B cell (primary cell): Measurements from ENCODE around the gene CDHR5. TPM values are rescaled to one million over a fixed set of nuclear protein-coding genes. Genes with fewer than 3 reads are reported as not detected.

Source experiments
- ATAC-seq: fragments of 200-7000 bp; cut with Tn5 transposase; one replicate; pipeline ENCODE4 v1.10.0; 2021; ENCODE audit warnings: low read depth, mild to moderate bottlenecking, moderate number of reproducible peaks, moderate library complexity
- CTCF ChIA-PET: fragments of 350-600 bp; sonication (Branson Sonifier 250); formaldehyde crosslinking; loops from one replicate; lab custom pipeline; 2021; ENCODE audit warnings: antibody characterized with exemption, inconsistent platforms; lab: Charles Lee
- POLR2A ChIA-PET: fragments of 350-600 bp; sonication (Branson Sonifier 250); formaldehyde crosslinking; loops from one replicate; lab custom pipeline; 2021; ENCODE audit warnings: antibody characterized with exemption; lab: Charles Lee
- DNase-seq: peaks from one replicate; pipeline ENCODE4 v3.0.0; 2013
- H2AFZ ChIP-seq: 2 replicates; pipeline ENCODE4 v1.6.1; 2012; ENCODE audit warnings: mild to moderate bottlenecking, low read depth, low read length; ENCODE audit not compliant: insufficient read depth, poor library complexity, severe bottlenecking
- H3K27ac ChIP-seq, 2 donors: 1 replicate in 1 of 2; 2 replicates in 1 of 2; pipeline ENCODE4 v1.5.1; 2012 to 2013; ENCODE audit warnings: low read length in 2 of 2, mild to moderate bottlenecking in 2 of 2, moderate library complexity in 1 of 2
- H3K27me3 ChIP-seq, 4 experiments: fragments of 200-600 bp in 1 of 4; sonication (generic) in 1 of 4; replicated peaks in 1 of 4; 1 replicate in 2 of 4; 2 replicates in 2 of 4; pipeline versions ENCODE4 v1.6.1 to v1.7.0; 2013 to 2016; ENCODE audit warnings: low read length in 3 of 4, mild to moderate bottlenecking in 2 of 4, mixed read lengths in 1 of 4, moderate library complexity in 1 of 4; ENCODE audit not compliant: insufficient read depth in 4 of 4, control insufficient read depth in 3 of 4; ENCODE audit errors: control extremely low read depth in 1 of 4
- H3K36me3 ChIP-seq, 2 experiments: replicated peaks in 1 of 2; 1 replicate in 1 of 2; 2 replicates in 1 of 2; pipeline versions ENCODE4 v1.6.1 to v1.7.1; 2013; ENCODE audit warnings: low read length in 1 of 2; ENCODE audit not compliant: insufficient read depth in 2 of 2, control insufficient read depth in 1 of 2; ENCODE audit errors: control extremely low read depth in 1 of 2, extremely low read depth in 1 of 2
- H3K4me1 ChIP-seq, 2 donors: fragments of 200-600 bp in 1 of 2; sonication (generic) in 1 of 2; 1 replicate in 1 of 2; 2 replicates in 1 of 2; pipeline versions ENCODE4 v1.5.1 to v1.6.1; 2013 to 2017; ENCODE audit warnings: low read length in 2 of 2; ENCODE audit not compliant: control insufficient read depth in 2 of 2, insufficient read depth in 2 of 2
- H3K4me2 ChIP-seq: replicated peaks from 2 replicates; pipeline ENCODE3; 2012; ENCODE audit warnings: mild to moderate bottlenecking, low read depth, low read length; ENCODE audit not compliant: poor library complexity, severe bottlenecking
- H3K4me3 ChIP-seq, 5 experiments: fragments of 200-600 bp in 1 of 5; sonication (generic) in 1 of 5; 1 replicate in 3 of 5; 2 replicates in 2 of 5; pipeline versions ENCODE4 v1.5.1 to v1.7.0; 2011 to 2016; ENCODE audit warnings: low read length in 4 of 5, mild to moderate bottlenecking in 4 of 5, low read depth in 2 of 5, control low read depth in 1 of 5, moderate library complexity in 1 of 5; ENCODE audit not compliant: insufficient read depth in 1 of 5; ENCODE audit errors: control extremely low read depth in 1 of 5, extremely low read depth in 1 of 5
- H3K79me2 ChIP-seq: fragments of 200-600 bp; sonication (generic); one replicate; pipeline ENCODE4 v1.6.0; 2016; ENCODE audit warnings: low read length; ENCODE audit not compliant: control insufficient read depth, insufficient read depth
- H3K9ac ChIP-seq: fragments of 200-600 bp; sonication (generic); 2 replicates; pipeline ENCODE4 v1.6.1; 2017; ENCODE audit warnings: mild to moderate bottlenecking, low read length, moderate library complexity
- H3K9me3 ChIP-seq, 3 donors: one replicate each; pipeline versions ENCODE4 v1.6.1 to v1.7.1; 2013; ENCODE audit warnings: low read length in 2 of 3; ENCODE audit not compliant: control insufficient read depth in 2 of 3, insufficient read depth in 1 of 3; ENCODE audit errors: control extremely low read depth in 1 of 3
- H4K20me1 ChIP-seq: 2 replicates; pipeline ENCODE4 v1.6.0; 2012; ENCODE audit warnings: mild to moderate bottlenecking, low read length; ENCODE audit not compliant: insufficient read depth, control insufficient read depth, poor library complexity, severe bottlenecking
- H3K27ac Mint-ChIP-seq: one replicate; pipeline ENCODE4 v1.8.0; 2021; ENCODE audit warnings: mixed read lengths
- H3K27me3 Mint-ChIP-seq: one replicate; pipeline ENCODE4 v1.8.0; 2021; ENCODE audit warnings: mixed read lengths
- H3K4me1 Mint-ChIP-seq: one replicate; pipeline ENCODE4 v1.8.0; 2021; ENCODE audit warnings: mixed read lengths
- H3K4me3 Mint-ChIP-seq: one replicate; pipeline ENCODE4 v1.8.0; 2021; ENCODE audit warnings: mixed read lengths
- H3K9me3 Mint-ChIP-seq: one replicate; pipeline ENCODE4 v1.8.0; 2022; ENCODE audit warnings: mixed read lengths; ENCODE audit not compliant: insufficient read depth
- EZH2 ChIP-seq: IDR thresholded peaks from 2 replicates; pipeline ENCODE4 v1.6.1; 2012; ENCODE audit warnings: borderline replicate concordance, low read depth, mild to moderate bottlenecking, moderate library complexity, low read length; ENCODE audit not compliant: insufficient read depth, poor library complexity, severe bottlenecking
- WGBS: methylation state at CpG from one replicate; pipeline ENCODE4 v1.1.5; 2013; ENCODE audit warnings: missing lambda C conversion rate; ENCODE audit not compliant: insufficient coverage; 5-methylcytosine and 5-hydroxymethylcytosine counted together
- intact Hi-C: fragments of 100-400 bp; cut with micrococcal nuclease; formaldehyde crosslinking; loops from one replicate; pipeline ENCODE4 v1.10.0; 2022
- polyA plus RNA-seq: library from polyadenylated mRNA; depleted of rRNA; stranded (reverse); fragments of >200 nt; gene quantifications from 2 replicates; pipeline ENCODE4 v1.2.3, GENCODE V29; 2012
- total RNA-seq, 2 donors: library from RNA; stranded (reverse); fragments of 120-200 nt in 1 of 2; gene quantifications; 1 replicate in 1 of 2; 2 replicates in 1 of 2; pipeline versions ENCODE4 v1.2.3 to v1.2.4, GENCODE V29; 2013 to 2022
- TF ChIP-seq, protein P1 (sequence below): fragments of 200-600 bp; IDR thresholded peaks from one replicate; pipeline ENCODE4 v1.8.0; 2022; ENCODE audit warnings: antibody characterized with exemption, mild to moderate bottlenecking

CDHR5 gene
- total and polyA plus RNA-seq, 2 donors (not counting 1 experiment from before 2014, with no cell fraction given): 0.09 TPM; not detected in 1

- peak within 1 kb of the TSS; percentile 80 for H2AFZ ChIP-seq
Measured at GRCh38 chr11:615504-616319, 9.0 kb downstream of the CDHR5 start, which contains the start of gene IRF7. IRF7 (minus strand) TSS chr11:615950; CDS start chr11:615364, 586 bp downstream.

More at GRCh38 chr11:615504-616319, 9.0 kb downstream of the CDHR5 start, which contains the start of gene IRF7:
- Histone ChIP-seq H3K79me2 (peaks cover 6% of the 10 kb centered on the region), H3K36me3 (peaks cover 0 to 34% of the 10 kb centered on the region in 2 experiments), H3K4me2 (peak within 1 kb of the TSS; percentile 90), H3K9me3 (no peaks in the 10 kb centered on the region), H4K20me1 (peaks cover 44% of the 10 kb centered on the region), H3K27me3 (no peaks in the 10 kb centered on the region), H3K4me3 (peak within 1 kb of the TSS; percentile 45 to 83 (median 79)), H3K4me1 (peaks cover 18 to 35% of the 10 kb centered on the region in 2 donors), H3K9ac (peak within 1 kb of the TSS; percentile 80), H3K27ac (peak within 1 kb of the TSS; percentile 81 to 85)
- peak within 1 kb of the TSS; percentile 94 for H3K27ac Mint-ChIP-seq
- ChIA-PET POLR2A (interaction anchor here (0.5 to 1.5 kb wide), 9 partner anchors 8 to 97 kb away, joined by 3 to 13 read pairs (median 3); partner anchors contain the start of genes DEAF1, HRAS, LRRC56 and PHRF1), CTCF (interaction anchor here (0.6 to 1.3 kb wide), 6 partner anchors 11 to 111 kb away, joined by 3 to 8 read pairs (median 3); no protein-coding TSS in a partner anchor)
- under 1% methylated on average over 63 of the region's 66 CpGs for WGBS
- peaks cover 17% of the 10 kb centered on the region for H3K4me1 Mint-ChIP-seq
- no peak for TF ChIP-seq EZH2
- TF ChIP-seq, protein P1, sequence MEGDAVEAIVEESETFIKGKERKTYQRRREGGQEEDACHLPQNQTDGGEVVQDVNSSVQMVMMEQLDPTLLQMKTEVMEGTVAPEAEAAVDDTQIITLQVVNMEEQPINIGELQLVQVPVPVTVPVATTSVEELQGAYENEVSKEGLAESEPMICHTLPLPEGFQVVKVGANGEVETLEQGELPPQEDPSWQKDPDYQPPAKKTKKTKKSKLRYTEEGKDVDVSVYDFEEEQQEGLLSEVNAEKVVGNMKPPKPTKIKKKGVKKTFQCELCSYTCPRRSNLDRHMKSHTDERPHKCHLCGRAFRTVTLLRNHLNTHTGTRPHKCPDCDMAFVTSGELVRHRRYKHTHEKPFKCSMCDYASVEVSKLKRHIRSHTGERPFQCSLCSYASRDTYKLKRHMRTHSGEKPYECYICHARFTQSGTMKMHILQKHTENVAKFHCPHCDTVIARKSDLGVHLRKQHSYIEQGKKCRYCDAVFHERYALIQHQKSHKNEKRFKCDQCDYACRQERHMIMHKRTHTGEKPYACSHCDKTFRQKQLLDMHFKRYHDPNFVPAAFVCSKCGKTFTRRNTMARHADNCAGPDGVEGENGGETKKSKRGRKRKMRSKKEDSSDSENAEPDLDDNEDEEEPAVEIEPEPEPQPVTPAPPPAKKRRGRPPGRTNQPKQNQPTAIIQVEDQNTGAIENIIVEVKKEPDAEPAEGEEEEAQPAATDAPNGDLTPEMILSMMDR: no peak
- no peaks in the 10 kb centered on the region for H3K27me3 Mint-ChIP-seq
- peak; percentile 96 for DNase-seq
- ATAC-seq: peak; percentile 95
- intact Hi-C loops: loop anchor here (1.0 to 10.0 kb wide), 7 partner anchors 39 to 189 kb away; partner anchors contain the start of genes DEAF1, LMNTD2, PHRF1 and PIDD1
- H3K4me3 Mint-ChIP-seq: peak within 1 kb of the TSS; percentile 92
- H3K9me3 Mint-ChIP-seq: no peaks in the 10 kb centered on the region
